LNCaP clone FGC (cell line): ENCODE measurements around the gene MAGI1.

ENCODE experiments used
- DNase-seq: peaks from one replicate; pipeline ENCODE4 v3.0.0-alpha.2; 2011; ENCODE audit warnings: low read depth
- H3K4me3 ChIP-seq: 2 replicates; pipeline ENCODE4 v1.5.1; 2011; ENCODE audit warnings: mild to moderate bottlenecking, low read depth, low read length, control low read depth
- TF ChIP-seq, protein P1 (sequence below): IDR thresholded peaks from 2 replicates; pipeline ENCODE4 v1.5.1; 2012; ENCODE audit warnings: mild to moderate bottlenecking; ENCODE audit not compliant: control insufficient read depth, insufficient read depth; ENCODE audit errors: extremely low read depth

The MAGI1 gene

DNA sequence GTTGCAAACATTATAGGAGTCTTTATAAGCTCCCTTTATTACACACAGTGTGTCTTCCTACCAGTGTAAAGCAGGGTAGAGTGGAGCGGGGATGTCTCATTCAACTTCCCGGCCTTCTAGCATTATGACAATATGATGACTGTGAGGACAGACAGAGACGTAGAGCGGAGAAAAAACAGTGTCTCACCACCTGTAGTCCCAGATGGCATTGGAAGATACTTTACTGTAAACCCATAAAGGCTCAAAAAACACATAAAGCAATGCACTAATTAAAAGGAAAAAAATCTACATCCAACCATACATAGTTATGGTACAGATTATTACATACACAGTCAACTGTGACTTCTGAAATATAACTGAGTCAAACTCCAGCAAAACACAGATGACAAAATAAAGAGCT lies 383.7 kb downstream of the MAGI1 start:
- DNase-seq = no peak
- TF ChIP-seq, protein P1, sequence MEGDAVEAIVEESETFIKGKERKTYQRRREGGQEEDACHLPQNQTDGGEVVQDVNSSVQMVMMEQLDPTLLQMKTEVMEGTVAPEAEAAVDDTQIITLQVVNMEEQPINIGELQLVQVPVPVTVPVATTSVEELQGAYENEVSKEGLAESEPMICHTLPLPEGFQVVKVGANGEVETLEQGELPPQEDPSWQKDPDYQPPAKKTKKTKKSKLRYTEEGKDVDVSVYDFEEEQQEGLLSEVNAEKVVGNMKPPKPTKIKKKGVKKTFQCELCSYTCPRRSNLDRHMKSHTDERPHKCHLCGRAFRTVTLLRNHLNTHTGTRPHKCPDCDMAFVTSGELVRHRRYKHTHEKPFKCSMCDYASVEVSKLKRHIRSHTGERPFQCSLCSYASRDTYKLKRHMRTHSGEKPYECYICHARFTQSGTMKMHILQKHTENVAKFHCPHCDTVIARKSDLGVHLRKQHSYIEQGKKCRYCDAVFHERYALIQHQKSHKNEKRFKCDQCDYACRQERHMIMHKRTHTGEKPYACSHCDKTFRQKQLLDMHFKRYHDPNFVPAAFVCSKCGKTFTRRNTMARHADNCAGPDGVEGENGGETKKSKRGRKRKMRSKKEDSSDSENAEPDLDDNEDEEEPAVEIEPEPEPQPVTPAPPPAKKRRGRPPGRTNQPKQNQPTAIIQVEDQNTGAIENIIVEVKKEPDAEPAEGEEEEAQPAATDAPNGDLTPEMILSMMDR = no peak
- H3K4me3 ChIP-seq = no peak overlapping the region

- no peak for DNase-seq
- TF ChIP-seq, protein P1 = no peak
- H3K4me3 ChIP-seq = no peak overlapping the region
These were observed 385.0 kb downstream of the MAGI1 start for GRCh38 chr3:65653731-65654130.

GRCh38 chr3:65650247-65650646 lies 388.5 kb downstream of the MAGI1 start:
- no peak for DNase-seq
- TF ChIP-seq, protein P1 = no peak

DNA sequence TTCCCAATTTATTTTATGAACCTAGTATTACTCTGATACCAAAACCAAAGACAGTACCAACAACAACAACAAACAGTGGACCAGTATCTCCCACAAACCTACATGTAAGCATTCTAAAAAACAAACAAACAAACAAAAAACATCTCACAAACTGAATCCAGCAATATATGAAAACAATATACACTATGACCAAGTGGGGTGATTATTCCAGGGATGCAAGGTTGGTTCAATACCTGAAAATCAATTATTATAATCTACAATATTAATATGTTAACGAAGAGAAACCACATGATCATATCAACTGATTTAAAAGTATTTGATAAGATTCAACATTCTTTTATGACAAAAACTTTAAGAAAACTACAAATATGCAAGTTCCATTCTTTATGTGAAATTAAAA lies 391.3 kb downstream of the MAGI1 start:
- TF ChIP-seq, protein P1 = no peak
- DNase-seq = no peak
- no peak overlapping the region for H3K4me3 ChIP-seq

More at GRCh38 chr3:65650247-65650646, 388.5 kb downstream of the MAGI1 start:
- no peak overlapping the region for H3K4me3 ChIP-seq

GRCh38 chr3:65642883-65643282 lies 395.8 kb downstream of the MAGI1 start:
- TF ChIP-seq, protein P1 = no peak
- H3K4me3 ChIP-seq = no peak overlapping the region
- no peak for DNase-seq

GRCh38 chr3:65641777-65642176 lies 396.9 kb downstream of the MAGI1 start:
- TF ChIP-seq, protein P1 = no peak
- H3K4me3 ChIP-seq = no peak overlapping the region

DNA sequence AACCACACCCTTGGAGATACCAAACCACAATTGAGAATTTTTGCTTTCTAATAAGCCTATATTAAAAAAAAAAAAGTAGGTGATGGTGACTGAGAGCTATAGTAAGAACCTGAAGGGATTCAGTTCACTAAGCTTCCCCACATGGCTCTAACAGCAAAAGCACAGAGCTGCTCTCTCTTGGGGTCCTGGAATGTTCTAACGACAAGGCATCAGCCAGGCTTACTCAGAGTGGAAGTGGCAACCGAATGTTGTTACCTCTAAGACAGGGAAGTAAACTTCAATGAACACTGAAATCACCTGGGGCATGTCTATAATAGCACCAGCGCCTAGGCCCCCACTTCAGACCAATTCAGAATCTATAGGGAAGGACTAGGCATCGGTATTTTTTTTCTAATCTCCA lies 397.7 kb downstream of the MAGI1 start:
- H3K4me3 ChIP-seq = no peak overlapping the region
- no peak for DNase-seq
- TF ChIP-seq, protein P1 = no peak

More at GRCh38 chr3:65641777-65642176, 396.9 kb downstream of the MAGI1 start:
- no peak for DNase-seq
